OCI-LY7 (cell line): ENCODE data around the gene IKBKE.

Experiments
- EZH2phosphoT487 ChIP-seq: fragments of 200-600 bp; sonication (generic); IDR thresholded peaks from 2 replicates; pipeline ENCODE4 v1.6.1; 2018; ENCODE audit warnings: low read depth, borderline replicate concordance, mild to moderate bottlenecking, mixed run types, antibody characterized with exemption, low read length, moderate library complexity, mixed read lengths
- TF ChIP-seq, protein P1 (sequence below): fragments of 200-600 bp; sonication (generic); conservative IDR thresholded peaks from 2 replicates; pipeline ENCODE4 v1.5.1; 2014; ENCODE audit warnings: mild to moderate bottlenecking, antibody characterized with exemption, low read length, moderate library complexity, mixed read lengths

DNA sequence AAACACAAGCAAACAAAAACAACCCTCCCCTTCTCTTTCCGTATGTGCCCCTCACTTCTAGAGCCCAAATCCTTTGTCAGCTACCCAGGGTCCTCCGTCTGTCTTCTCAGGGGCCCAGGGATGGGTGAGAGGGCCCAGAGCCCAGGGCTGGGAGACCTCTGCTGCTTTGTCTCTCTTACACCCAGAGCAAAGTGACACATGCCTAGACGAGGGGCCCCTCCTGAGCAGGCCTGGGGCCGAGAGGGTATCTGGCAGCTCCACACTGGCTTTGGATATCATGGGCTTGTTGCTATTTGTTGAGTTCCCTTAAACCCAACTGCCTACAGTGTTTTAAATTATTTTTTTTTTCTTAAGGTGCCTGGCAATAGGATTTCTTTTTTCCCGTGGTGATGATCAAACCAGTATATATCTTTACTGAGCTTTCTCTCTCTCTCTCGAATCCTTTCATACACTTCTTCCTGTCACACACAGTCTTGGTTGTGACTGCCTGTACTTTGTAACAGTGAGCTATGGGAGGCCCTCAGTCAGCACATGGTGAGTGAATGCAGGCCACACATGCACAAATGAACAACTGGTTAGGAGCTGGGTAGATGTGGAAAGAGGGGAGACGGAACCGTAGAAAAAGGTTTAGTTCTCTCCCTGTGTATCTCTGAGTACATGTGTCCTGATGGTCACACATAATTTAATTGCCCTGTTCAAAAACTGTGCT, 51.6 kb downstream of the IKBKE start:
- TF ChIP-seq, protein P1, sequence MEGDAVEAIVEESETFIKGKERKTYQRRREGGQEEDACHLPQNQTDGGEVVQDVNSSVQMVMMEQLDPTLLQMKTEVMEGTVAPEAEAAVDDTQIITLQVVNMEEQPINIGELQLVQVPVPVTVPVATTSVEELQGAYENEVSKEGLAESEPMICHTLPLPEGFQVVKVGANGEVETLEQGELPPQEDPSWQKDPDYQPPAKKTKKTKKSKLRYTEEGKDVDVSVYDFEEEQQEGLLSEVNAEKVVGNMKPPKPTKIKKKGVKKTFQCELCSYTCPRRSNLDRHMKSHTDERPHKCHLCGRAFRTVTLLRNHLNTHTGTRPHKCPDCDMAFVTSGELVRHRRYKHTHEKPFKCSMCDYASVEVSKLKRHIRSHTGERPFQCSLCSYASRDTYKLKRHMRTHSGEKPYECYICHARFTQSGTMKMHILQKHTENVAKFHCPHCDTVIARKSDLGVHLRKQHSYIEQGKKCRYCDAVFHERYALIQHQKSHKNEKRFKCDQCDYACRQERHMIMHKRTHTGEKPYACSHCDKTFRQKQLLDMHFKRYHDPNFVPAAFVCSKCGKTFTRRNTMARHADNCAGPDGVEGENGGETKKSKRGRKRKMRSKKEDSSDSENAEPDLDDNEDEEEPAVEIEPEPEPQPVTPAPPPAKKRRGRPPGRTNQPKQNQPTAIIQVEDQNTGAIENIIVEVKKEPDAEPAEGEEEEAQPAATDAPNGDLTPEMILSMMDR: no peak
- TF ChIP-seq EZH2phosphoT487: no peak
